ENCODE results near the gene INTS7.
A peak's percentile ranks its signal among the peaks of the same experiment; 100 is the strongest.

INTS7 gene

GRCh38 chr1:212035123-212035834 is at the start of gene INTS7, which contains the start of gene DTL:
TSS of gene INTS7 (minus strand) at chr1:212035557. CDS start at chr1:212035437, 120 bp downstream.
TSS of gene DTL (plus strand) at chr1:212035748. CDS start at chr1:212035891, 143 bp downstream.
- DNase-seq: peak; percentile 86 to 100 (median 98)

DNA sequence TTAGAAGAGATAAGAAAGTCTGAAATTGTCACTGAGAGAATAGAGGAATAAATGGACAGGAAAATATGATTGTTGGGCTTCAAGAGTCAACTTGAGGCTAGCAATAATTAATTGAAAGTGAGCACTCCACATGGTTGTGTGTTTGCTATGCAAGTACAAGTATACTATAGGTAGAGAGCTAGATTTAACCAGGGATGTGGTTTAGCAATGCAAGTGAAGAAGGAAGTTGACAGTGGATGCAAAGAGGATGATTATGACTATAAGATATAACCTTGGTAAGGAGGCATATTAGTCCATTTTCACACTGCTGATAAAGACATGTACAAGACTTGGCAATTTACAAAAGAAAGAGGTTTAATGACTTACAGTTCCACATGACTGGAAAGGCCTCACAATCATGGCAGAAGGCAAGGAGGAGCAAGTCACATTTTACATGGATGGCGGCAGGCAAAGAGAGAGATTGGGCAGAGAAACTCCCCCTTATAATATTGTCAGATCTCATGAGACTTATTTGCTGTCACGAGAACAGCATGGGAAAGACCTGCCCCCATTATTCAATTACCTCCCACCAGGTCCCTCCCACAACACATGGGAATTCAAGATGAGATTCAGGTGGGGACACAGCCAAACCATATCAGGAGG is 47.5 kb upstream of the INTS7 start:
- no peak for DNase-seq

GRCh38 chr1:212078826-212079225 is 43.5 kb upstream of the INTS7 start:
- DNase-seq: no peak

GRCh38 chr1:212077028-212077427 is 41.7 kb upstream of the INTS7 start:
- no peak for DNase-seq

- DNase-seq: no peak
These were observed 39.5 kb upstream of the INTS7 start for GRCh38 chr1:212074856-212075255.

- DNase-seq: no peak
These were observed 39.0 kb upstream of the INTS7 start for GRCh38 chr1:212074313-212074712.

DNA sequence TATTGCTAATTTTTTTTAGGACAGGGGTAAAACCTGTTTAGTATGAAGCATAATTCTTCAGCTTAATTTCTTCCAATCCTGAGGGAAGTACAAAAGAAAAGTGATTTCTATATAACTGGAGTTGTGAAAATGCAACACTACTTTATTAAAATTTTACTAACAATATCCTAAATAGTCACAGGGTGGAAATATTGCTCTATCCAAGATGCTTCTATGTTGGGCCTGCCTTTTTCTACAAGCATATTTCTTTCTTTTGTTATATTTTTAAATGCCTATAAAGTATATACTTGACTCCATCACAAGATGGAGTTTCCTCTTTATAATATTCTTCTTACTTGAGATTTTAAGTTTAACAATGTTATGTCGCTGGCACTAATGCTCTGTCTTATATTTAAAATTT is 38.1 kb upstream of the INTS7 start:
- no peak for DNase-seq

DNA sequence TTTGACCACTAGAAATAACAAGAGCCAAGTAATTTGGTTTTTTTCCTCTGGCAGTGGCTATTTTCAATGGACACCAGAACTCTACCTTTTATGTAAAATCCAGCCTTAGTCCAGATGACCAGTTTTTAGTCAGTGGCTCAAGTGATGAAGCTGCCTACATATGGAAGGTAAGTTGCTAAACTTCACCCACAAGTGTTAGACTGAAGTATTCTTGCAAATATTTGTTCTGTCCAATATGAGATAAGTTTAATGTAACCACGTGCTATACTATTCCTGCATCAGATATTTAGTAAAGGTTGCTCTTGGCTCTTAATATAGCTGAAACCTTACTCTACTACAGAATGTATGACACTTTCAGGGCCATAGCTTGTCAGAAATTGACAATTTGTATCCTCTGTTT is 36.7 kb upstream of the INTS7 start:
- no peak for DNase-seq

GRCh38 chr1:212070720-212071302 is 35.5 kb upstream of the INTS7 start:
- no peak for DNase-seq

DNA sequence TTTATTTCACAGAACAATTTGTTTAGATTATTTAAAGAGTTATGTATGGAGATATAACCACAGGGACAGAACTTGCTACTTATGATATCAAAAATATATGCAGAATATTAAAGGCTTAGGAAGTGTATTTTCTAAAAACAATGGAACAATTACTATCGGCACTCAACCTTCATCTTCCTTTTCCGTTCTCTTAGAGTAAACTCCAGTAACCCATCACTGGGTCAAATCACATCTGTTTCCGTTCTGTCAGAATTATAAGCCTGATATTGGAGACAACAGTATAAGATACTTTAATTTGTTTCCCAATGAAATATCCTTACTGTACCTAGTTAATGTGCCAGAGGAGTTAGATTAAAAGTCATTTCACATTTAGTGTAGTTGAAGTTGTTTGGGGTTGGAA is 32.4 kb upstream of the INTS7 start:
- DNase-seq: no peak

DNA sequence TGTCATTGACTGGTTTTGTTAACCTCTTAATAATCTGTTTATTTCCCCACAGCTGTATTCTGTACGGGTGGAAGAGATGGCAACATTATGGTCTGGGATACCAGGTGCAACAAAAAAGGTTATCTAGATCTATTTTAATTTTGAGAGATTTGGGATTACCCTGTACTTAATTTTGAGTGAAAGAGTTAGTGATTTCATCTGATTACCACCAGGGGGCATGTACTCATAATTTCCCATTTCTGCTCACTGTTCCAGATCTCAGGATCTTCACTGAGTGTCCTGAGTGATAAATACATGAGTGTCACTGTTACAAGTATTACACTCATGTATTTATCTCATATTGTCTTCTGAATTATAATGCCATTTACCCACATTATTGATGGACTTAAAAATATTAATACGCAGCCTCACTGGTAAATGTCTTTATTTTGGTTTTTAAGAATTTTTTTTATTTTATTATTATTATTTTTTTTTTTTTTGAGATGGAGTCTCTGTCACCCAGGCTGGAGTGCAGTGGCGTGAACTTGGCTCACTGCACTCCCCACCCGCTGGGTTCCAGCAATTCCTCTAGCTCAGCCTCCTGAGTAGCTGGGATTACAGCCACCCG is 27.6 kb upstream of the INTS7 start:
- DNase-seq: peak in 1 of 14 donors; percentile 1

DNA sequence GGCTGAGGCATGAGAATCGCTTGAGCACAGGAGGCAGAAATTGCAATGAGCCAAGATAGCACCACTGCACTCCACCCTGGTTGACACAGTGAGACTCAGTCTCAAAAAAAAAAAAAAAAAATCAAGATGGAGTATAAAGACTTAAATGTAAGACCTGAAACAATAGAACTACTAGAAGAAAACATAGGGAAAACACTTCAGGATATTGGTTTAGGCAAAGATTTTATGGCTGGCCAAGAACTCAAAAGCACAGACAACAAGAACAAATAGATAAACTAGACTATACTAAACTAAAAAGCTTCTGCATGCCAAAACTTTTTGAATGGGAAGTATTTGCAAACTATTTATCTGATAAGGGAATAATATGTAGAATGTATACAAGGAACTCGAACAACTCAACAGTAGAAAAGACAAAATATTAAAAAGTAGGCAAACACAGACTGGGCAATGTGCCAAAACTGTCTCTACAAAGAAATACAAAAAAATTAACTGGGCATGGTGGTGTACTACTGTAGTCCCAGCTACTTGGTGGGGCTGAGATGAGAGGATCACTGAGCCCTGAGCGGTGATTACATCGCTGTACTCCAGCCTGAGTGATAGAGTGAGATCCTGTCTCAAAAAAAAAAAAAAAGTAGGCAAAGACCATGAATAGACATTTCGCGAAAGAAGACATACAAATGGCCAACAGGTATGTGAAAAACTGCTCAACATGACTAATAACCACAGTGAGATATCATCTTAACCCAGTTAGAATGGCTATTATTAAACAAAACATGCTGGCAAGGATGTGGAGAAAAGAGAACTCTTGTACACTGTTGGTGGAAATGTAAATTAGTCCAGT is 25.5 kb upstream of the INTS7 start:
- DNase-seq: no peak

- no peak for DNase-seq
These were observed 20.0 kb upstream of the INTS7 start for GRCh38 chr1:212055333-212055732.

DNA sequence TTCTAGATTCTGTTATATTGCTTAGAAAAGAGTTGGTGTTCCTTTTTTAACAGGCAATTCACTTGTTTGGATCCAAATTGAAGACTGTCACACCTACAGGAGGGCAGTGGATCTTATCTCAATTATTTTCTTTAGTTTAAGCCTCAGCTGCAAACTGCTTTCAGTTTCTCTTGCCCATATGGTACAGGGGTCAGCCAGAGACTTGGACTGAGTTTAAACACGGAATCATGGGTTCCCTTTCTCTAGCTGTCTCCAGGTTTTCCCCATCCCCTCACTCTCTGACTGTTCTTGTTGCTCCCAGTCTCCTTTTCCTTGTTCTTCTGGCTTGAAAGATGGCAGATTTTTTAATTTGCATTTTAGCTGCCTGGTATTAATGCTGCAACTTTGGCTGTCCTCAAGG is 18.6 kb upstream of the INTS7 start:
- no peak for DNase-seq

GRCh38 chr1:212045981-212046380 is 10.6 kb upstream of the INTS7 start:
- no peak for DNase-seq

GRCh38 chr1:212044851-212045250 is 9.5 kb upstream of the INTS7 start:
- no peak for DNase-seq

- no peak for DNase-seq
These were observed 7.1 kb upstream of the INTS7 start for GRCh38 chr1:212042436-212042835.

GRCh38 chr1:212040629-212041412 is 5.5 kb upstream of the INTS7 start:
- DNase-seq: no peak

DNA sequence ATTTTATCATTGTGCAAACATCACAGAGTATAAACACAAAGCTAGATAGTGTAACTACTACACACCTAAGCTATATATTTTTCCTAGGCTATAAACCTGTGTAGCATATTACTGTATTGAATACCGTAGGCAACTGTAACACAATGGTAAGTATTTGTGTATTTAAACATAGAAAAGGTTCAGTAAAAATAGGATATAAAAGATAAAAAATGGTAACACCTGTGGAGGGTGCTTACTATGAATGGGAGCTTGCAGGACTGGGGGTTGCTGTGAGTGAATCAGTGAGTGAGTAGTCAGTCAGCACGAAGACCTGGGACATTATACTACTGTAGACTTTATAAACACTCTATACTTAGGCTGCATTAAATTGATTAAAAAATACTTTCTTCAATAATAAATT is 4.3 kb upstream of the INTS7 start:
- DNase-seq: no peak

GRCh38 chr1:212037900-212038299 is 2.5 kb upstream of the INTS7 start:
- DNase-seq: no peak

DNA sequence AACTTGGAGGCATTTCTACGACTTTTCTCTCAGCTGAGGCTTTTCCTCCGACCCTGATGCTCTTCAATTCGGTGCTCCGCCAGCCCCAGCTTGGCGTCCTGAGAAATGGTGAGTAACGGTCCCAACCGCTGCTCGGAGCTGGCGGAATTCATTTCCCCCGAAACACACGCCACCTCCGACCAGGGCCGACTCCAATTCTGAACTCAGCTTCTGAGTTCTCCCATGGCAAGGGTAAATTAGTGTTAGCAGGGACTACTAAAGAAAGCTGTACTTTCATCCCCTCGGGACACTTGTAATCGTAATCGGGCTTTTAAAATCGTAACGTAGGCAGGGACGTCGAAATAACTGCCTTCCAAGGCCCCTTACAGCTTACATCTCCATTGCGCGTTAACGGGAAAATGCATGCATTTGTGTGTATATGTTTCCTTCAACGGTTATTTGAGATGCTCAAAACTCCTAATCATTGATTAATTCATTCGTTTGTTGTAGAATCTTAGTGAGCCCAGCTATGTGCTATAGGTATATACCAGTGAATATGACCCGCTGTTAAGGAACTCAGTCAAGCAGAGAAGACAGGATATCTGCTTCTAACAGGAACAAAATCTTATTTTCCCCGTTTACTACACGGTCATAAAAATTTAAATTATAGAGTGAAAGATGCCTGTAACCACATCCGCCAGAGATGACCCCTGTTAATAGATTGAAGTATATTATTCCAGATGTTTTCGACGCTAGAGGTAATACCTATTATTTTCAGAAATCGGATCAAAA is 663 bp upstream of the INTS7 start:
- DNase-seq: no peak

All from C1 segment of cervical spinal cord (tissue), 14 donors.